Body of pancreas (tissue), 4 donors: ENCODE measurements around the gene TTLL10. TPM values are rescaled to one million over a fixed set of nuclear protein-coding genes. Genes with fewer than 3 reads are reported as not detected.

Source experiments
- ATAC-seq: fragments of 150-250 bp; one replicate; pipeline ENCODE4 v1.9.1; 2016
- DNase-seq, 4 donors: peaks; one replicate each; pipeline ENCODE4 v3.0.0-alpha.2; 2019
- H3K27ac ChIP-seq, 4 donors: fragments of 200-600 bp; sonication (generic); 1 replicate in 3 of 4; 2 replicates in 1 of 4; pipeline versions ENCODE4 v1.5.1 to v1.6.1; 2016 to 2019; ENCODE audit warnings: mild to moderate bottlenecking in 1 of 4, mixed read lengths in 1 of 4, moderate library complexity in 1 of 4
- H3K27me3 ChIP-seq, 2 donors: fragments of 200-600 bp; sonication (generic); one replicate each; pipeline ENCODE4 v1.6.0; 2016; ENCODE audit warnings: mild to moderate bottlenecking in 1 of 2
- H3K36me3 ChIP-seq, 2 donors: fragments of 200-600 bp; sonication (generic); replicated peaks in 1 of 2; 2 replicates each; pipeline ENCODE4 v1.5.1; 2016; ENCODE audit warnings: low read depth in 2 of 2; ENCODE audit not compliant: insufficient read depth in 1 of 2
- H3K4me1 ChIP-seq: fragments of 200-600 bp; sonication (generic); one replicate; pipeline ENCODE4 v1.6.0; 2016
- H3K4me3 ChIP-seq, 2 donors: fragments of 200-600 bp; sonication (generic); 1 replicate in 1 of 2; 2 replicates in 1 of 2; pipeline ENCODE4 v1.5.1; 2016 to 2019
- H3K9me3 ChIP-seq, 3 donors: fragments of 200-600 bp; sonication (generic); 1 replicate in 2 of 3; 2 replicates in 1 of 3; pipeline ENCODE4 v1.5.1; 2016
- CTCF ChIP-seq, 7 experiments: fragments of 450-650 bp in 4 of 7; fragments of 200-600 bp in 3 of 7; sonication (generic) in 3 of 7; IDR thresholded peaks; one replicate each; pipeline ENCODE4 v1.5.1; 2016 to 2019; ENCODE audit warnings: antibody characterized with exemption in 7 of 7
- POLR2A ChIP-seq, 3 donors: fragments of 450-650 bp; IDR thresholded peaks; one replicate each; pipeline ENCODE4 v1.6.1; 2016; ENCODE audit warnings: antibody characterized with exemption in 3 of 3, mild to moderate bottlenecking in 2 of 3
- WGBS, 2 donors: methylation state at CpG; one replicate each; pipeline ENCODE4 v1.1.5; 2017; 5-methylcytosine and 5-hydroxymethylcytosine counted together
- intact Hi-C: fragments of 100-400 bp; cut with DNase I; formaldehyde crosslinking; loops from one replicate; pipeline ENCODE4 v1.15.1; 2023
- total RNA-seq, 2 donors: library from RNA; depleted of rRNA; stranded (reverse); fragments of >200 nt; gene quantifications; one replicate each; pipeline ENCODE4 v1.1.0, GENCODE V29; 2016

The TTLL10 gene
- under 1 TPM; 0.66 to 0.78 TPM for total RNA-seq

- no peaks in the 10 kb centered on the region for H3K9me3 ChIP-seq
- intact Hi-C loops: no loop called here
- no peaks in the 10 kb centered on the region for H3K27me3 ChIP-seq
- DNase-seq: peak in 3 of 4 donors; percentile 13 to 31 (median 27)
- ATAC-seq: no peak
- no peak within 1 kb of the TSS for H3K27ac ChIP-seq
- no peaks in the 10 kb centered on the region for H3K4me1 ChIP-seq
- H3K4me3 ChIP-seq: no peak within 1 kb of the TSS
- H3K36me3 ChIP-seq: no peaks in the 10 kb centered on the region
- TF ChIP-seq POLR2A (IDR thresholded peaks at IDR 0.05): no peak
- TF ChIP-seq CTCF (IDR thresholded peaks at IDR 0.05): no peak
- 72 to 89% methylated on average over 20 to 22 of the region's 35 CpGs for WGBS, 2 donors
Measured at GRCh38 chr1:1173793-1174415, at the start of gene TTLL10. Gene TTLL10 (plus strand): TSS chr1:1173880. CDS start chr1:1179216, 5,336 bp downstream.

- H3K36me3 ChIP-seq: no peaks in the 10 kb centered on the region
- H3K27me3 ChIP-seq: no peaks in the 10 kb centered on the region
- no peak for TF ChIP-seq POLR2A (IDR thresholded peaks at IDR 0.05)
- no peak for TF ChIP-seq CTCF (IDR thresholded peaks at IDR 0.05)
- intact Hi-C loops: loop anchor here (5.0 kb wide), 1 partner anchor 168 kb away; no protein-coding TSS in a partner anchor
- H3K27ac ChIP-seq: no peak overlapping the region
- 73% methylated on average over 7 of the region's 7 CpGs; no CpG with 5 or more reads in 1 of the 2 donors for WGBS, 2 donors
- DNase-seq (no peak), ATAC-seq (no peak)
- no peaks in the 10 kb centered on the region for H3K9me3 ChIP-seq
- H3K4me1 ChIP-seq: peaks cover 43% of the 10 kb centered on the region
- H3K4me3 ChIP-seq: no peak overlapping the region
Measured at GRCh38 chr1:1124508-1124785, 49.2 kb upstream of the TTLL10 start.

- Histone ChIP-seq H3K4me3 (no peak overlapping the region), H3K4me1 (peaks cover 43% of the 10 kb centered on the region), H3K27ac (peak overlapping the region in 1 of 4 donors; percentile 36), H3K36me3 (no peaks in the 10 kb centered on the region), H3K27me3 (no peaks in the 10 kb centered on the region), H3K9me3 (no peaks in the 10 kb centered on the region)
- peak in 1 of 4 donors; percentile 42 for DNase-seq
- TF ChIP-seq POLR2A (IDR thresholded peaks at IDR 0.05) (no peak), CTCF (IDR thresholded peaks at IDR 0.05) (no peak)
- no peak for ATAC-seq
- intact Hi-C loops: loop anchor here (5.0 kb wide), 1 partner anchor 167 kb away; no protein-coding TSS in a partner anchor
- WGBS, 2 donors: 43 to 85% methylated on average over 4 to 29 of the region's 29 CpGs
Measured at GRCh38 chr1:1124786-1125642, 48.7 kb upstream of the TTLL10 start.

GRCh38 chr1:1125945-1126344 is 47.7 kb upstream of the TTLL10 start:
- peaks cover 48% of the 10 kb centered on the region for H3K4me1 ChIP-seq
- H3K27ac ChIP-seq: no peak overlapping the region
- whole genome bisulfite sequencing, 2 donors: 88 to 92% methylated on average over 8 to 18 of the region's 18 CpGs
- no peak overlapping the region for H3K4me3 ChIP-seq
- H3K9me3 ChIP-seq: no peaks in the 10 kb centered on the region
- intact Hi-C loops: no loop called here
- ATAC-seq: no peak
- no peaks in the 10 kb centered on the region for H3K27me3 ChIP-seq
- no peak for TF ChIP-seq POLR2A (IDR thresholded peaks at IDR 0.05)
- no peak for TF ChIP-seq CTCF (IDR thresholded peaks at IDR 0.05)
- no peaks in the 10 kb centered on the region for H3K36me3 ChIP-seq
- DNase-seq: no peak
